ENCODE data around the gene GJA3.
"Not testable (repeated sequence)": the region's sequence is repeated elsewhere in the genome, so short reads cannot be mapped to it uniquely, and the experiment has no call there.

Gene GJA3

GRCh38 chr13:20181188-20181587 is 20.3 kb upstream of the GJA3 start:
- no peak for DNase-seq

GRCh38 chr13:20178156-20178555 is 17.3 kb upstream of the GJA3 start:
- DNase-seq, result no peak

GRCh38 chr13:20177049-20177831 is 16.4 kb upstream of the GJA3 start:
- no peak for DNase-seq

GRCh38 chr13:20175907-20176652 is 15.2 kb upstream of the GJA3 start:
- no peak for DNase-seq

GRCh38 chr13:20175406-20175794 is 14.5 kb upstream of the GJA3 start:
- no peak for DNase-seq

- peak; percentile 83 for DNase-seq
Observed at GRCh38 chr13:20174656-20175405, 14.0 kb upstream of the GJA3 start.

- no peak for DNase-seq
Observed at GRCh38 chr13:20173116-20173746, 12.4 kb upstream of the GJA3 start.

GRCh38 chr13:20171364-20171763 is 10.5 kb upstream of the GJA3 start:
- DNase-seq, result no peak

GRCh38 chr13:20170921-20171320 is 10.1 kb upstream of the GJA3 start:
- DNase-seq, result no peak

- no peak for DNase-seq
Observed at GRCh38 chr13:20168396-20168795, 7.5 kb upstream of the GJA3 start.

- DNase-seq, result no peak
Observed at GRCh38 chr13:20165417-20166257, 4.8 kb upstream of the GJA3 start.

GRCh38 chr13:20161951-20162300 is 1.1 kb upstream of the GJA3 start:
- DNase-seq, result no peak

GRCh38 chr13:20161275-20161950 is 561 bp upstream of the GJA3 start:
- peak; percentile 30 for DNase-seq

- no peak for DNase-seq
Observed at GRCh38 chr13:20159646-20160305, 1.1 kb downstream of the GJA3 start.

GRCh38 chr13:20157151-20157796 is 3.6 kb downstream of the GJA3 start:
- DNase-seq, result no peak

GRCh38 chr13:20156702-20157101 is 4.2 kb downstream of the GJA3 start:
- no peak for DNase-seq

GRCh38 chr13:20153290-20153689 is 7.6 kb downstream of the GJA3 start:
- not testable (repeated sequence) for DNase-seq

GRCh38 chr13:20151612-20152011 is 9.2 kb downstream of the GJA3 start:
- DNase-seq, result no peak

- DNase-seq, result no peak
Observed at GRCh38 chr13:20151016-20151415, 9.8 kb downstream of the GJA3 start.

GRCh38 chr13:20150561-20150960 is 10.3 kb downstream of the GJA3 start:
- DNase-seq, result no peak

- no peak for DNase-seq
Observed at GRCh38 chr13:20149762-20150161, 11.1 kb downstream of the GJA3 start.
